OCI-LY1 (cell line): ENCODE results near the gene TBC1D14.

ENCODE experiments used
- H2AFZ ChIP-seq: fragments of 200-600 bp; sonication (generic), shearing (Covaris generic); 2 replicates; pipeline ENCODE4 v1.6.0; 2014; ENCODE audit warnings: antibody characterized with exemption, mild to moderate bottlenecking, low read length
- H3F3A ChIP-seq: fragments of 200-600 bp; sonication (generic), shearing (Covaris generic); 2 replicates; pipeline ENCODE4 v1.6.0; 2014; ENCODE audit warnings: mild to moderate bottlenecking, antibody characterized with exemption, low read length, moderate library complexity; ENCODE audit not compliant: insufficient read depth
- H3K27ac ChIP-seq: fragments of 200-600 bp; sonication (generic); 2 replicates; pipeline ENCODE4 v1.5.1; 2014; ENCODE audit warnings: low read length, mixed run types, mild to moderate bottlenecking, low read depth; ENCODE audit not compliant: poor library complexity, severe bottlenecking
- H3K27me3 ChIP-seq: fragments of 200-600 bp; sonication (generic); 2 replicates; pipeline ENCODE4 v1.6.0; 2014; ENCODE audit warnings: antibody characterized with exemption, mild to moderate bottlenecking, low read length, moderate library complexity; ENCODE audit not compliant: insufficient read depth
- H3K36me3 ChIP-seq: fragments of 200-600 bp; sonication (generic); 2 replicates; pipeline ENCODE4 v1.6.1; 2014; ENCODE audit warnings: mild to moderate bottlenecking, antibody characterized with exemption, low read length, moderate library complexity, mixed read lengths; ENCODE audit not compliant: insufficient read depth
- H3K4me1 ChIP-seq: fragments of 200-600 bp; sonication (generic); 2 replicates; pipeline ENCODE4 v1.5.1; 2014; ENCODE audit warnings: mild to moderate bottlenecking, low read length, moderate library complexity; ENCODE audit not compliant: insufficient read depth, severe bottlenecking
- H3K4me2 ChIP-seq: fragments of 200-600 bp; sonication (generic), shearing (Covaris generic); 2 replicates; pipeline ENCODE4 v1.6.1; 2014; ENCODE audit warnings: low read length
- H3K4me3 ChIP-seq: fragments of 200-600 bp; sonication (generic); 2 replicates; pipeline ENCODE4 v1.5.1; 2014; ENCODE audit warnings: low read length, low read depth, mild to moderate bottlenecking, mixed read lengths; ENCODE audit not compliant: poor library complexity, severe bottlenecking
- H3K79me2 ChIP-seq: fragments of 200-600 bp; shearing (Covaris generic); 2 replicates; pipeline ENCODE4 v1.6.1; 2016; ENCODE audit warnings: mixed run types, low read length, mixed read lengths; ENCODE audit not compliant: insufficient read depth
- H3K9ac ChIP-seq: fragments of 200-600 bp; sonication (generic), shearing (Covaris generic); 2 replicates; pipeline ENCODE4 v1.6.1; 2014; ENCODE audit warnings: mild to moderate bottlenecking, low read length, mixed read lengths
- H3K9me2 ChIP-seq: fragments of 200-600 bp; sonication (generic), shearing (Covaris generic); 2 replicates; pipeline ENCODE4 v1.6.1; 2014; ENCODE audit warnings: low read depth, mild to moderate bottlenecking, low read length, mixed read lengths
- H3K9me3 ChIP-seq: fragments of 200-600 bp; shearing (Covaris generic); 2 replicates; pipeline ENCODE4 v1.6.1; 2014; ENCODE audit warnings: low read length, mixed read lengths
- H4K20me1 ChIP-seq: fragments of 200-600 bp; sonication (generic), shearing (Covaris generic); 2 replicates; pipeline ENCODE4 v1.6.0; 2016; ENCODE audit warnings: mild to moderate bottlenecking, low read length; ENCODE audit not compliant: insufficient read depth
- CTCF ChIP-seq: fragments of 200-600 bp; sonication (generic), shearing (Covaris generic); IDR thresholded peaks from 2 replicates; pipeline ENCODE4 v1.5.1; 2017; ENCODE audit warnings: mild to moderate bottlenecking, antibody characterized with exemption, low read length, moderate library complexity, mixed read lengths
- EZH2 ChIP-seq: fragments of 200-600 bp; sonication (generic), shearing (Covaris generic); IDR thresholded peaks from 2 replicates; pipeline ENCODE4 v1.8.0; 2017; ENCODE audit warnings: borderline replicate concordance, mixed run types, mild to moderate bottlenecking, antibody characterized with exemption, low read length, moderate library complexity, mixed read lengths

The TBC1D14 gene

GRCh38 chr4:6887591-6888371 is 21.8 kb upstream of the TBC1D14 start:
- H3K4me1 ChIP-seq = peaks cover 11% of the 10 kb centered on the region
- no peaks in the 10 kb centered on the region for H3K27me3 ChIP-seq
- H3K9me2 ChIP-seq = no peaks in the 10 kb centered on the region
- H3K9ac ChIP-seq = no peak overlapping the region
- no peaks in the 10 kb centered on the region for H3K9me3 ChIP-seq
- no peak overlapping the region for H3K27ac ChIP-seq
- H3K36me3 ChIP-seq = no peaks in the 10 kb centered on the region
- no peak overlapping the region for H3K4me3 ChIP-seq
- TF ChIP-seq EZH2 (no peak), CTCF (no peak)
- H3F3A ChIP-seq = no peaks in the 10 kb centered on the region
- no peak overlapping the region for H3K4me2 ChIP-seq
- H4K20me1 ChIP-seq = no peaks in the 10 kb centered on the region
- H2AFZ ChIP-seq = no peak overlapping the region
- H3K79me2 ChIP-seq = no peaks in the 10 kb centered on the region

GRCh38 chr4:6888506-6889071 is 21.0 kb upstream of the TBC1D14 start:
- Histone ChIP-seq H3K4me3 (no peak overlapping the region), H3K36me3 (no peaks in the 10 kb centered on the region), H4K20me1 (no peaks in the 10 kb centered on the region), H3K4me1 (peaks cover 11% of the 10 kb centered on the region), H2AFZ (no peak overlapping the region), H3K79me2 (no peaks in the 10 kb centered on the region), H3K27ac (no peak overlapping the region), H3K27me3 (no peaks in the 10 kb centered on the region), H3F3A (no peaks in the 10 kb centered on the region), H3K9ac (no peak overlapping the region), H3K4me2 (no peak overlapping the region), H3K9me2 (no peaks in the 10 kb centered on the region), H3K9me3 (no peaks in the 10 kb centered on the region)
- TF ChIP-seq EZH2 = no peak
- no peak for TF ChIP-seq CTCF

- no peaks in the 10 kb centered on the region for H3K36me3 ChIP-seq
- H3K79me2 ChIP-seq = no peaks in the 10 kb centered on the region
- TF ChIP-seq CTCF (no peak), EZH2 (no peak)
- H3K9me3 ChIP-seq = no peaks in the 10 kb centered on the region
- H3K27ac ChIP-seq = no peak overlapping the region
- H3K4me3 ChIP-seq = no peak overlapping the region
- H2AFZ ChIP-seq = no peak overlapping the region
- H3F3A ChIP-seq = no peaks in the 10 kb centered on the region
- no peak overlapping the region for H3K9ac ChIP-seq
- H4K20me1 ChIP-seq = no peaks in the 10 kb centered on the region
- no peak overlapping the region for H3K4me2 ChIP-seq
- no peaks in the 10 kb centered on the region for H3K9me2 ChIP-seq
- peaks cover 11% of the 10 kb centered on the region for H3K4me1 ChIP-seq
- no peaks in the 10 kb centered on the region for H3K27me3 ChIP-seq
These were observed 20.4 kb upstream of the TBC1D14 start for GRCh38 chr4:6889101-6889735.
